ENCODE measurements around the gene LTO1. TPM values are rescaled to one million over a fixed set of nuclear protein-coding genes. Genes with fewer than 3 reads are reported as not detected.

The LTO1 gene
- total RNA-seq, 1 experiment from 2014 or later: 25.3 TPM

GRCh38 chr11:69642549-69642912, 32.6 kb downstream of the LTO1 start:
- no peak overlapping the region for H3K9ac ChIP-seq (ENCODE audit: extremely low read depth, insufficient read length, low read length)
- peaks cover 2% of the 10 kb centered on the region for H3K27me3 Mint-ChIP-seq (ENCODE audit: low read depth)
- no peaks in the 10 kb centered on the region for H3K79me2 ChIP-seq (ENCODE audit: insufficient read depth, low read length)
- H2BK5ac ChIP-seq (ENCODE audit: insufficient read length, low read length): no peak overlapping the region
- no peak overlapping the region for H2AK5ac ChIP-seq (ENCODE audit: insufficient read length, low read length)
- no peak overlapping the region for H4K5ac ChIP-seq (ENCODE audit: insufficient read length, low read depth, low read length)
- no peak overlapping the region for H4K91ac ChIP-seq (ENCODE audit: insufficient read length, low read depth, low read length)
- DNase-seq: peak; percentile 26
- H3K23me2 ChIP-seq (ENCODE audit: insufficient read length, low read depth, low read length, poor library complexity, severe bottlenecking): peaks cover 19% of the 10 kb centered on the region
- no peak overlapping the region for H3K14ac ChIP-seq (ENCODE audit: insufficient read depth, low read length)
- H3K4me2 ChIP-seq (ENCODE audit: insufficient read depth, insufficient read length, low read length): peak overlapping the region; percentile 35
- no peak overlapping the region for H2BK120ac ChIP-seq (ENCODE audit: low read depth, low read length, poor library complexity, severe bottlenecking)
- WGBS (ENCODE audit: extremely low coverage, insufficient read length, low lambda C conversion rate): no CpG with 5 or more reads among the region's 40 CpGs
- no peak for TF ChIP-seq CTCF (conservative IDR thresholded peaks at IDR 0.05)
- H3K27ac Mint-ChIP-seq: no peak overlapping the region
- H2AFZ ChIP-seq (ENCODE audit: low read length): no peak overlapping the region
- peak overlapping the region; percentile 89 to 94; a peak in 4 of 5 replicates for H3K4me3 Mint-ChIP-seq
- no peak overlapping the region for H4K8ac ChIP-seq (replicated peaks; ENCODE audit: insufficient read length, low read depth, low read length)
- H4K20me1 ChIP-seq (ENCODE audit: control insufficient read depth, insufficient read depth, insufficient read length): no peaks in the 10 kb centered on the region
- H2BK12ac ChIP-seq (ENCODE audit: insufficient read length, low read depth, low read length): no peak overlapping the region
- H2BK15ac ChIP-seq (ENCODE audit: low read depth, low read length): no peak overlapping the region
- peaks cover 6 to 42% (median 27%) of the 10 kb centered on the region in 3 experiments; a peak in 6 of 7 replicates for H3K36me3 Mint-ChIP-seq (ENCODE audit: insufficient read depth in 1 of 3, low read depth in 3 of 3)
- no peaks in the 10 kb centered on the region for H3K4me1 ChIP-seq (ENCODE audit: insufficient read depth, low read length)
- no peak overlapping the region for H3K27ac ChIP-seq (ENCODE audit: insufficient read length, low read depth, low read length)
- no peak overlapping the region for H3T11ph ChIP-seq (ENCODE audit: low read length)
- H3K9me3 Mint-ChIP-seq: no peaks in the 10 kb centered on the region
- no peak overlapping the region for H2BK20ac ChIP-seq (ENCODE audit: low read depth, low read length, poor library complexity, severe bottlenecking)
- no peak overlapping the region for H3K23ac ChIP-seq (ENCODE audit: insufficient read length, low read depth, low read length)
- H3K4ac ChIP-seq (ENCODE audit: low read depth, low read length): no peak overlapping the region
- no peaks in the 10 kb centered on the region for H3K27me3 ChIP-seq (ENCODE audit: insufficient read depth, low read length)
- no peak overlapping the region for H3K18ac ChIP-seq (ENCODE audit: insufficient read length, low read depth, low read length)
- no peaks in the 10 kb centered on the region for H3K9me3 ChIP-seq (ENCODE audit: control insufficient read depth, low read depth, low read length)
- H3K79me1 ChIP-seq (ENCODE audit: insufficient read depth, low read depth, low read length, poor library complexity, severe bottlenecking): peaks cover 3% of the 10 kb centered on the region
- peaks cover 14 to 20% of the 10 kb centered on the region in 2 experiments for H3K4me1 Mint-ChIP-seq
- H3K56ac ChIP-seq (ENCODE audit: insufficient read length, low read depth, low read length): no peak overlapping the region
